HUDEP-2 (cell line): Measurements from ENCODE around the gene DTX3L.

Experiments used
- DNase-seq, 76 experiments: peaks; one replicate each; lab custom pipeline; 2025; ENCODE audit not compliant: unreplicated experiment in 76 of 76; lab: John Stamatoyannopoulos, UW

DTX3L gene

DNA sequence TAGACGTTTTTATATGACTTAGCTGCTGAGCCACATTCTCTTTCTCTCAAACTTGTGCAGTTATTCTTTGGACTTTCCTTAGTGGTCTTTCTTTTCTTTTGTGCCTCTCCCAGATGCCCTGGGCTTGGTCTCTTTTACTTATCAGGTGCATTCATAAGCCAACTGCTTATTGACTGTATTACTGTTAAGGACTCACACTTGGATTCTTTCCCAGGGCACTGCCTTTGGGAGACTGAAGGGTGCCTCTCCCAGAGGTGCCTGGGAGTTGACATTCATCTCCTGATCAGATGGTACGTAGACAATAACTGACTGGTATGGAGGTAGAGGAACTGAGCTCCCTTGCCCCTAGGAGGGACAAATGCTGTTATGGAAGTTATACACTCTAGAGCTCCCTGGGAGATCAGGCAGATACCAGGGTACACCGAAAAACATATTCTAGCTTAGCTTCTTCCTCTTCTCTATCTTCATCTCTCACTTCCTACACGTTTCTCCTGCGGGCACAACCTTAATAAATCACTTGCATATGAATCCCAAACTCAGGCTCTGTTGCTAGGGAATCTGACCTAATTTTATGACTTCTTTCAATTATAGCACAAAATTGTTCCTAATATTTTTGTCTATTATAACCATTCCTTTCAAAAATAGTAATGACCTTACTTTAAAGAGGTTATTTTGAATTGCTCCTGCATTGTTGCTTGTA lies 38.0 kb downstream of the DTX3L start:
- DNase-seq: peak in 25 of 76 experiments; percentile 2 to 52 (median 16)

DNA sequence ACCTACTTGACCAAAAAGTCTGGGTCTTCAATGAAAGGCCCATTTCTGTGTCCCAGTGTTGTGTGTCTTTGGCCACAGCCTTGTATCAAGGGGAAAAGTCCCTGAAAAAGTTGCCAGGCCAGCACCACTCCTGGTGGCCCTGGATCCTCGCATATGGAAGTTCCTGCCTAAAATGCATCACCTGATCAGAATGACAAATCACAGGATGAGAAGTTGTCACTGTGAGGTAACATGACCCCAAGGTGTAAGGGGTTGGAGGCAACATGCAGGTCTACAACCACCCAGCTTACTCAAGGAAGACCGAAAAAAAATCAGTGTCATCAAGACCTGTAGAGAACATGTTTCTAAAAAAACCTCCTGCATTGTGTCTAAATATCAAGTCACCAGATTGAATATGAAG lies 38.9 kb downstream of the DTX3L start:
- DNase-seq: no peak

DNA sequence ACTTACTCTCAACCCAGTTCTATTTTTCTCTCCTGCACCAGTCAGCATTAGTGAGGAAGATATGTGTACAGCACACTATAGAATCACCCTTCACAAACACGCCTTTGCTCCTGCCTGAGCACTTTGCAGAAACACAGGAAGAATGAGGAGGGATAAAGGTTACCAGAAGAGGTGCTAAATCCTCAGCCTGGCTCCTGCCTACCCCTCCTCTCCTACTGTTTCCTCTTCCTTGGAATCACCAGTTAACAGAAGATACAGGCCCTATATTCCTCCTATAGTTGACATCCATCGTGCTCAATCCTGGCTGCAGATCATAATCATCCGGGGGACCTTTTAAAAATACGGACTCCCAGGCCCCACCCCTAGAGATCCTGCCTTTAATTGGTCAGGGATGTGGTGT lies 42.2 kb downstream of the DTX3L start:
- no peak for DNase-seq

DNA sequence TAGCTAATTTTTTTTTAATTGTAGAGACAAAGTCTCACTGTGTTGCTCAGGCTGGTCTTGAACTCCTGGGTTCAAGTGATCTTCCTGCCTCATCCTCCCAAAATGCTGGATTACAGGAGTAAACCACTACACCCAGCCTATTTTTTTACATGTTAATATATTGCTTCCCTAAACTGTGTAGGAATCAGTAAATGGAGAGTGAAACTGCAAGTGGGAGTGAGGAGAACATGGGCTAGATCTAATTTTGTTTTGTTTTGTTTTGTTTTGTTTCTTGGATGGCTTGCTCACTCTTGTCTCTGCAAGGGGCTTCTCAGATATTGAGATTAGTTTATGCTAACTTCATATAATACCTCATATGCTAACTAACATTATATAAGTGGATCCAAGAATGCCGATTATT lies 44.8 kb downstream of the DTX3L start:
- no peak for DNase-seq

DNA sequence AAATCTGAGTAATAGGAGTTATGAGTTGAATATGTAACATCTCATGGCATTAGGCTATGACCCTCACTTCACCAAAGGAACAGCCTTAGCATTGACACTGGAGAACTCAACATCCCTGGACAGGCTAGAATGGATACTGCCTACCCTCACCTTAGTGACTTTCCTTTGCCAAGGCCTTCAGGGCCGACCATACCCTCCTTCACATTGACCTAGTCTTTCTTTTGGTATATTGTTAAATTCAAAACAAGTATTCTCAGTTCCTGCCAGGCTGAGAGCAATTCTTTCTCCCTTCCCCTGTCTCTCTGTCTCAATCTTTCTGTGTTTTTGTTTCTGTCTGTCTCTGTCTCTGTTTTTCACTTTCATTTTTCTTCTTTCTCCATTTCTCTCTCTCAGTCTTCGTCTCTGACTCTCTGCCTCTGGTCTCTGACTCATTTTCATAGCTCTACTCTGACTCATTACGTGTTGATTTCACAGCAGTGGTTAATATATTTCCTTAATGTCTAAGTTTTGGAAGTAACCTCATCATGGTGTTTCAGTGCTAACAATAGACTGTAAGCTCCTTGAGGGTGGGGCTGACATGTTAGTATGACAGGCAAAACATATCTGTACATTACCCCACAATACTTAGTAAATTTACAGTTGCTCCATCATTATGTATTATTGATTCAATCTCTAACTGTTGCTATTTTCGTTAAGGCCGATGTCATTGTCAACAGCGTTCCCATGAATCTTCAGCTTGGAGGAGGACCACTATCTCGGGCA lies 45.8 kb downstream of the DTX3L start:
- no peak for DNase-seq

DNA sequence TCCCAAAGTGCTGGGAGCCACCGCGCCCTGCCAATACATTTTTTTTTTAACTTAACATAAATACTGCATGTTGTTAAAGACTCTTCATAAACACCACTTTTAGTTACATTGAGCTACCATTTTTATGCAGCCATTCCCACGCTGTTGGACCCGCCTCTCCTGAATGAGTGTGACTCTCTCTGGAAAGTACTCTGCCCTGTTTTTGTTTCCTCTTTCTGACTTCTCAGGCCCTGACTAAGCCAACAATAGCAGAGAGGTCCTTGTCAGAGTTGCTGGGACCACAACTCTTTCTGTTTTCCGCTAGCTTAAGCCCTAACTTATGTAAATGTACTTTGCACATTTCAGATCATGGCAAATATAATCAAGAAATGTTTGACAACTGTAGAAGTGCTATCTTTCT lies 48.6 kb downstream of the DTX3L start:
- no peak for DNase-seq

DNA sequence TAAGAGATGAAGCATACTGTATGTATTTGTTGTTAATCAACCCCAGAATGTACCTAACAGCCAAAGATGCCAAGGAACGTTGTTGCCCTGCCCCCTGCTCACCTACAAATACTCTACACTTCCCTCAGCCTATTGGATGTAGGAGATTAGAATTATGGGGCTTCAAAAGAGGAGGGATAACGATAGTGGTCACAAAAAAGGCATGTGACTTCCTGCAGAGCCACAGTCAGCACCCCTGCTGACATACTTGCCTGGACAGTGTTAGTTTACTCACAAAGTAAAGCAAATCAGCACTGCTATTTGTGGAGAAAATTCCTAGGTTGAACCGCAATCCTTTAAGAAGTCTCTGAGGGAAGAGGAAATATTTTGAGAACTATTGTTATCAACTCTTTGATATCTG lies 51.2 kb downstream of the DTX3L start:
- no peak for DNase-seq

DNA sequence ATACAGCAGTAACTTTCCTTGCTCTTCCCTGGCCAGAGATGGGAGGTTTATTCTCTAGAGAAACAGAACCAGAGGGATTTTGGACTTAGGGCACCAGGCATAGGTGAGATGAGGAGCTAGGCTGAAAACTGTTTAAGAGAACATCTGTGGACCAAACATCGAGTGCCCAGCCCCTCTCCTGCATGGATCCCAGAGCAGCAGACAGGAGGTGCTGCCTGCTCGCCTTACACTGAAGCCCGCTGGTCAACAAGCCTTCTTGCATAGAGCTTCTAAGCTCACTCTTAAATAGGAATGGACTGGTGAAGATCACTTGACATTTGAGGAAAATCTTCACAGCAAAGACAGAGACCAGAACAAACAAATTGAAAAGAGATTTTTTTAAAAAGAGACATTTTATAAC lies 54.5 kb downstream of the DTX3L start:
- no peak for DNase-seq

DNA sequence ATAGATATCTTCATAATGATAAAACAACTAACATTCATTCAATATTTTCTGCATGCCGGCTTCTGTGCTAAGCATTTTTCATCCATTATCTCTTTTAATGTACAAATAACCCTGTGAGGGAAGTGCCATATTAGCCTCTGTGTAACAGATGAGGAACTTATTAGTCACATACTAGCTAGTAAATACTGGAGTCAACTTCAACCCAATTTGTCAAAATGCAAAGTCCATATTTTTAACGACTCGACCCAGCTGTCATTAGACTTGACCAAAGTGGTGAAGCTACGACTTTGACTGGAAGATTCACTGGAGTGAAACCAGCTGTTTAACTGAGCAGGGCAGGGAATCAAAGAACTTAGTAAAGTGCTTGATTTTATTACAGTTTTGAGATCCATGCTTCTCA lies 54.9 kb downstream of the DTX3L start:
- DNase-seq: no peak

DNA sequence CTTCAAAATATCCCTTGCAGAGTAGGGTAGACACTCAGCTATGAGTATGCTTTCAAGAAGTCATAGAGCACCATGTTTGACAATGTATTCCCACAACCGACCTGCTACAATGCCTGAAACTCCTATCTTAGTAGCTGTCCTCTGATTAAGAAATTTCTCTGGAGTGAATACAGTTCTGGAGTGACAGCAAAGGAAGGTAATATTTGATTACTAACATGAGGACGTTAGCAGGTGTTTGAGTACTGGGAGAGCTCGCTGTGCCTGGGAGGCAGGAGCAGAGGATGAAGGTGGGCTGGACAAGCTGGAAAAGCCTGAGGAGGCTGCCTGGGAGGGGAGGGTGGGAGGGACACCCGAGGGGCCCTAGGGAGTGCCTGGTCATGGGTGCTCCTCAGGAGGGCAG lies 56.3 kb downstream of the DTX3L start:
- no peak for DNase-seq

DNA sequence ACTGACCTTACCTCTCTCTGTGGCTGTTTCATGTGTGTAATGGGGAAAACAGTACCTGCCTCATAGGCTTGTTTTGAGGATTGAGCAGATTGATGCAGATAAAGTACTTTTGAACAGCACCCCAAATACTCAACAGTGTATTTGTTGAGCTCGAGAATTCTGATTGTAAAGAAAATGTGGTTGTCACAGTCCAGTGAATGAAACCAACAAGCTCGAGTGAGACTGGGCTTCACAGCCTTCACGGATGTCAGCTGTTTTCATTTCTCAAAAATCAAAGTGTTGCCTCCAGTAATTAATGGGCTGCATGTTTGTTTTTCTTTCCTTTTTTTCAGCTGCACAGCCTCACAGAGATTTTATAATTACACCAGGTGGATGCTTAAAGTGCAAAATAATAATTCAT lies 57.0 kb downstream of the DTX3L start:
- DNase-seq: no peak

DNA sequence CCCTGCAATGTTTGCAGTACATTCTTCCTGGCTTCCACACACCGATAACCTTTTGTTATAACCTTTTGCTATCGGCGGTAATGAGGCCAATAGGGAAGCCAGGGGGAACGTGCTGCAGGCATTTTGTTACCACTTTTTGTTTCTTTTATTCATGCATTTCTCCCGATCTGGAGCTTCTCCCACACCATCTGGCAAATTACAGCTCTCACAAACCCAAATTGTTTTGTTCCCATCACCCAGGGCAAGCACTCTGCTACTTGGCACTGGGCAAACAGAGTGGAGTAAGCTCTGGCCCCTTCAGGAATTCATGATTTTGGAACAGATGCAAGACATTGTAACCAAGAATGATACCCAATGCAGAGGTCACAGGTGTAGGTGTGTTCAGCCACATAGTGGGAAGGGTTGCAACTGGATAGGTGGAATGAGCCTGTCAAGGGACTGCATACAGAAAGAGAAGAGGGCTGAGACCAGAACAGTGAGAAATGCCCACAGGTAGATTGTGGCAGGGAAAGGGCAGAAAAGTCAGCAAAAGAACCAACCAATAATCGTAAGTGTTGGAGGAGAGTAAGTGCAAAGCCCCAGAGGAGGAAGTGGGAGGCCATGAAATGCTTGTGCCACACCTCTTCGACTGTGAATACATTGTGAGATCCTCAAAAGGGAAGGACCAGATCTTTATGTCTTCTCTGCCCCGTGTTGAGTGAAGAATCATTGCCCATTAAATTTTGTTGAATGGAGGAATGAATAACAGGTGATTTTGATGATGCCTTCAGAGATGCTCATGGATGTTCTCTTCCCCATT lies 59.1 kb downstream of the DTX3L start:
- DNase-seq: no peak
